Activated CD4-positive, alpha-beta T cell treated with anti-CD3 and anti-CD28 coated beads, Interleukin-2, amount 10 ng/mL, durations not matched to agents 7 days and 5 days (primary cell): ENCODE data around the gene WDR62. TPM values are rescaled to one million over a fixed set of nuclear protein-coding genes. Genes with fewer than 3 reads are reported as not detected.

ENCODE experiments used
- CTCF ChIA-PET: fragments of 350-600 bp; sonication (Branson Sonifier 250); formaldehyde crosslinking; loops from one replicate; lab custom pipeline; 2021; ENCODE audit warnings: antibody characterized with exemption; lab: Charles Lee
- POLR2A ChIA-PET: fragments of 350-600 bp; sonication (Branson Sonifier 250); formaldehyde crosslinking; loops from one replicate; lab custom pipeline; 2021; ENCODE audit warnings: antibody characterized with exemption; lab: Charles Lee
- DNase-seq: peaks from one replicate; pipeline ENCODE4 v3.0.0-alpha.2; 2020
- H3K27ac Mint-ChIP-seq: one replicate; pipeline ENCODE4 v1.8.0; 2021; ENCODE audit warnings: mild to moderate bottlenecking, moderate library complexity, mixed read lengths
- H3K27me3 Mint-ChIP-seq: one replicate; pipeline ENCODE4 v1.8.0; 2021; ENCODE audit warnings: mixed read lengths
- H3K36me3 Mint-ChIP-seq: one replicate; pipeline ENCODE4 v1.8.0; 2021; ENCODE audit warnings: low read depth, mixed read lengths
- H3K4me1 Mint-ChIP-seq: one replicate; pipeline ENCODE4 v1.8.0; 2021; ENCODE audit warnings: mixed read lengths
- H3K4me3 Mint-ChIP-seq: one replicate; pipeline ENCODE4 v1.8.0; 2021; ENCODE audit warnings: mild to moderate bottlenecking, moderate library complexity, mixed read lengths
- H3K9me3 Mint-ChIP-seq: one replicate; pipeline ENCODE4 v1.8.0; 2021; ENCODE audit warnings: mixed read lengths
- total RNA-seq, 2 experiments: library from RNA; stranded (reverse); gene quantifications; one replicate each; pipeline ENCODE4 v1.2.3, GENCODE V29; 2021

WDR62 gene
- total RNA-seq, 2 experiments from 2014 or later, result 33.4 to 37.1 TPM

- H3K4me1 Mint-ChIP-seq, result peaks cover 10% of the 10 kb centered on the region
- POLR2A ChIA-PET, result no interaction called here
- no peak overlapping the region for H3K4me3 Mint-ChIP-seq
- no peaks in the 10 kb centered on the region for H3K9me3 Mint-ChIP-seq
- H3K27me3 Mint-ChIP-seq, result no peaks in the 10 kb centered on the region
- no peak for DNase-seq
- H3K27ac Mint-ChIP-seq, result no peak overlapping the region
- CTCF ChIA-PET, result no interaction called here
- peaks cover 46% of the 10 kb centered on the region for H3K36me3 Mint-ChIP-seq
Measured at GRCh38 chr19:36093146-36093662, 38.5 kb downstream of the WDR62 start.

- Mint-ChIP-seq H3K9me3 (no peaks in the 10 kb centered on the region), H3K4me1 (peaks cover 10% of the 10 kb centered on the region), H3K27ac (no peak overlapping the region), H3K27me3 (no peaks in the 10 kb centered on the region), H3K36me3 (peaks cover 47% of the 10 kb centered on the region), H3K4me3 (no peak overlapping the region)
- ChIA-PET CTCF (no interaction called here), POLR2A (no interaction called here)
- DNase-seq, result no peak
Measured at GRCh38 chr19:36093687-36094086, 39.0 kb downstream of the WDR62 start.

- CTCF ChIA-PET, result no interaction called here
Measured at GRCh38 chr19:36097036-36097435, 42.3 kb downstream of the WDR62 start.

GRCh38 chr19:36099166-36099785 is 44.6 kb downstream of the WDR62 start:
- ChIA-PET POLR2A (no interaction called here), CTCF (interaction anchor here (0.6 to 2.6 kb wide), 3 partner anchors 29 to 64 kb away, joined by 3 to 7 read pairs (median 3); no protein-coding TSS in a partner anchor)
- H3K4me1 Mint-ChIP-seq, result no peaks in the 10 kb centered on the region
- no peaks in the 10 kb centered on the region for H3K9me3 Mint-ChIP-seq
- H3K4me3 Mint-ChIP-seq, result no peak overlapping the region
- peak overlapping the region; percentile 50 for H3K27ac Mint-ChIP-seq
- peaks cover 35% of the 10 kb centered on the region for H3K36me3 Mint-ChIP-seq
- no peaks in the 10 kb centered on the region for H3K27me3 Mint-ChIP-seq
- no peak for DNase-seq

More at GRCh38 chr19:36097036-36097435, 42.3 kb downstream of the WDR62 start:
- no peaks in the 10 kb centered on the region for H3K9me3 Mint-ChIP-seq
- no peak for DNase-seq
- H3K36me3 Mint-ChIP-seq, result peaks cover 33% of the 10 kb centered on the region
- no peak overlapping the region for H3K4me3 Mint-ChIP-seq
- H3K27ac Mint-ChIP-seq, result no peak overlapping the region
- H3K4me1 Mint-ChIP-seq, result peaks cover 10% of the 10 kb centered on the region
- no peaks in the 10 kb centered on the region for H3K27me3 Mint-ChIP-seq
- POLR2A ChIA-PET, result no interaction called here

GRCh38 chr19:36100476-36100875 is 45.8 kb downstream of the WDR62 start:
- Mint-ChIP-seq H3K4me3 (no peak overlapping the region), H3K27ac (peak overlapping the region; percentile 36), H3K36me3 (peaks cover 29% of the 10 kb centered on the region), H3K9me3 (no peaks in the 10 kb centered on the region), H3K27me3 (no peaks in the 10 kb centered on the region), H3K4me1 (no peaks in the 10 kb centered on the region)
- CTCF ChIA-PET, result interaction anchor here (2.6 kb wide), 1 partner anchor 39 kb away, joined by 7 read pairs; no protein-coding TSS in a partner anchor
- no peak for DNase-seq
- POLR2A ChIA-PET, result no interaction called here

- H3K9me3 Mint-ChIP-seq, result no peaks in the 10 kb centered on the region
- ChIA-PET CTCF (interaction anchor here (2.6 kb wide), 1 partner anchor 41 kb away, joined by 7 read pairs; no protein-coding TSS in a partner anchor), POLR2A (no interaction called here)
- no peak for DNase-seq
- H3K4me1 Mint-ChIP-seq, result no peaks in the 10 kb centered on the region
- H3K27me3 Mint-ChIP-seq, result no peaks in the 10 kb centered on the region
- no peak overlapping the region for H3K27ac Mint-ChIP-seq
- H3K4me3 Mint-ChIP-seq, result no peak overlapping the region
- H3K36me3 Mint-ChIP-seq, result peaks cover 34% of the 10 kb centered on the region
Measured at GRCh38 chr19:36101550-36102327, 47.0 kb downstream of the WDR62 start.

GRCh38 chr19:36103040-36103626 is 48.4 kb downstream of the WDR62 start:
- Mint-ChIP-seq H3K4me3 (no peak overlapping the region), H3K27ac (no peak overlapping the region), H3K36me3 (peaks cover 30% of the 10 kb centered on the region), H3K27me3 (no peaks in the 10 kb centered on the region), H3K4me1 (no peaks in the 10 kb centered on the region), H3K9me3 (no peaks in the 10 kb centered on the region)
- no peak for DNase-seq
- ChIA-PET CTCF (interaction anchor here (1.1 to 1.8 kb wide), 3 partner anchors 12 to 444 kb away, joined by 3 to 9 read pairs (median 3); partner anchors contain the start of genes POLR2I and TBCB), POLR2A (no interaction called here)

- ChIA-PET POLR2A (no interaction called here), CTCF (interaction anchor here (1.0 to 1.8 kb wide), 4 partner anchors 11 to 445 kb away, joined by 3 to 9 read pairs (median 4); partner anchors contain the start of genes POLR2I and TBCB)
- peaks cover 25% of the 10 kb centered on the region for H3K36me3 Mint-ChIP-seq
Measured at GRCh38 chr19:36103842-36104552, 49.3 kb downstream of the WDR62 start.

GRCh38 chr19:36106441-36106840 is 51.7 kb downstream of the WDR62 start:
- Mint-ChIP-seq H3K4me3 (no peak overlapping the region), H3K4me1 (no peaks in the 10 kb centered on the region), H3K27ac (peak overlapping the region; percentile 39), H3K9me3 (no peaks in the 10 kb centered on the region), H3K36me3 (peaks cover 23% of the 10 kb centered on the region), H3K27me3 (no peaks in the 10 kb centered on the region)
- ChIA-PET POLR2A (no interaction called here), CTCF (interaction anchor here (0.7 to 1.1 kb wide), 3 partner anchors 26 to 1631 kb away, joined by 3 read pairs; no protein-coding TSS in a partner anchor)
- no peak for DNase-seq

More at GRCh38 chr19:36103842-36104552, 49.3 kb downstream of the WDR62 start:
- no peaks in the 10 kb centered on the region for H3K27me3 Mint-ChIP-seq
- H3K9me3 Mint-ChIP-seq, result no peaks in the 10 kb centered on the region
- no peaks in the 10 kb centered on the region for H3K4me1 Mint-ChIP-seq
- H3K4me3 Mint-ChIP-seq, result no peak overlapping the region
- H3K27ac Mint-ChIP-seq, result no peak overlapping the region
- no peak for DNase-seq

GRCh38 chr19:36106991-36107390 is 52.3 kb downstream of the WDR62 start:
- no peaks in the 10 kb centered on the region for H3K9me3 Mint-ChIP-seq
- peak overlapping the region; percentile 27 for H3K27ac Mint-ChIP-seq
- H3K4me3 Mint-ChIP-seq, result no peak overlapping the region
- H3K4me1 Mint-ChIP-seq, result no peaks in the 10 kb centered on the region
- ChIA-PET POLR2A (no interaction called here), CTCF (interaction anchor here (1.4 to 1.6 kb wide), 2 partner anchors 19 to 21 kb away, joined by 3 to 6 read pairs; no protein-coding TSS in a partner anchor)
- peaks cover 23% of the 10 kb centered on the region for H3K36me3 Mint-ChIP-seq
- DNase-seq, result no peak
- no peaks in the 10 kb centered on the region for H3K27me3 Mint-ChIP-seq

- peaks cover 16% of the 10 kb centered on the region for H3K36me3 Mint-ChIP-seq
- no peaks in the 10 kb centered on the region for H3K27me3 Mint-ChIP-seq
- DNase-seq, result no peak
- H3K4me3 Mint-ChIP-seq, result no peak overlapping the region
- peaks cover 8% of the 10 kb centered on the region for H3K4me1 Mint-ChIP-seq
- ChIA-PET POLR2A (no interaction called here), CTCF (interaction anchor here (0.6 to 1.6 kb wide), 3 partner anchors 19 to 692 kb away, joined by 3 to 6 read pairs (median 4); no protein-coding TSS in a partner anchor)
- no peak overlapping the region for H3K27ac Mint-ChIP-seq
- H3K9me3 Mint-ChIP-seq, result no peaks in the 10 kb centered on the region
Measured at GRCh38 chr19:36108684-36109083, 54.0 kb downstream of the WDR62 start.
